ENCODE data around the gene SMIM1. TPM values are rescaled to one million over a fixed set of nuclear protein-coding genes. Genes with fewer than 3 reads are reported as not detected.
A peak's percentile ranks its signal among the peaks of the same experiment; 100 is the strongest.

Gene SMIM1
- total RNA-seq, 1 donor from 2014 or later = not detected

DNA sequence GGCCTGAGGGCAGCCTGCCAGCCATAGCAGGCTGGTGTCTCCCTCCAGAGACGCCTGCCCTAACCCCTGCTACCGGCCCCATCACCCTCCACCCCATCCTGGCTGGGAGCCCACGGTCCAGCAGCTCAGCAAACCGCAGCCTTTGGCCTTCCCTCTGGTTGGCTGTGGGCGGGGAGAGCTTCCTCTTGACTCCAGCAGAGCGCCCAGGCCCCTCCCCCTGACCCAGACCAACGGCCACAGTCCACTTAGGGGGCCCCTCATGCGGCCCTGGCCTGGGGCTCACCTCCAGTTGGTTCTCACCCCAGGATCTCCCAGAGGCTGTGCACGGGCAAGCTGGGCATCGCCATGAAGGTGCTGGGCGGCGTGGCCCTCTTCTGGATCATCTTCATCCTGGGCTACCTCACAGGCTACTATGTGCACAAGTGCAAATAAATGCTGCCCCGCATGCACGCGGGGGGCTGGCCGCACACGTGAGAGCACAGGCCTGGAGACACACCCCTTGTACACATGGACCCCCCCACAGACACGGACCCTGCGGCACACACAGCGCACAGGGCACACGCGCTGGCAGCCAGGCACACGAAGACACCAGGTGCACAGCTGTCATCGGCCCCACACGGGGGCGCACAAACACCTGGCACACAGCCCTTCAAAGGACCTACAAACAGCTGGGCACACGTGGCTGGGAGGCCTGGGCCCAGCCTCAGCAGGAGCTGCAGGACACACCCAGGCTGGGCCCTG lies 3.1 kb downstream of the SMIM1 start:
- DNase-seq (ENCODE audit: low read depth) = peak; percentile 37
- TF ChIP-seq, protein P1, sequence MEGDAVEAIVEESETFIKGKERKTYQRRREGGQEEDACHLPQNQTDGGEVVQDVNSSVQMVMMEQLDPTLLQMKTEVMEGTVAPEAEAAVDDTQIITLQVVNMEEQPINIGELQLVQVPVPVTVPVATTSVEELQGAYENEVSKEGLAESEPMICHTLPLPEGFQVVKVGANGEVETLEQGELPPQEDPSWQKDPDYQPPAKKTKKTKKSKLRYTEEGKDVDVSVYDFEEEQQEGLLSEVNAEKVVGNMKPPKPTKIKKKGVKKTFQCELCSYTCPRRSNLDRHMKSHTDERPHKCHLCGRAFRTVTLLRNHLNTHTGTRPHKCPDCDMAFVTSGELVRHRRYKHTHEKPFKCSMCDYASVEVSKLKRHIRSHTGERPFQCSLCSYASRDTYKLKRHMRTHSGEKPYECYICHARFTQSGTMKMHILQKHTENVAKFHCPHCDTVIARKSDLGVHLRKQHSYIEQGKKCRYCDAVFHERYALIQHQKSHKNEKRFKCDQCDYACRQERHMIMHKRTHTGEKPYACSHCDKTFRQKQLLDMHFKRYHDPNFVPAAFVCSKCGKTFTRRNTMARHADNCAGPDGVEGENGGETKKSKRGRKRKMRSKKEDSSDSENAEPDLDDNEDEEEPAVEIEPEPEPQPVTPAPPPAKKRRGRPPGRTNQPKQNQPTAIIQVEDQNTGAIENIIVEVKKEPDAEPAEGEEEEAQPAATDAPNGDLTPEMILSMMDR (IDR thresholded peaks at IDR 0.05; ENCODE audit: insufficient read depth, low read length, poor library complexity, severe bottlenecking) = peak; percentile 54

GRCh38 chr1:3776231-3776961 lies 3.8 kb downstream of the SMIM1 start:
- TF ChIP-seq, protein P1 (IDR thresholded peaks at IDR 0.05; ENCODE audit: insufficient read depth, low read length, poor library complexity, severe bottlenecking) = no peak
- DNase-seq (ENCODE audit: low read depth) = no peak
- peaks cover 1% of the 10 kb centered on the region for H3K36me3 ChIP-seq (ENCODE audit: control insufficient read depth, insufficient read depth, low read length)
- H3K4me3 ChIP-seq (ENCODE audit: low read depth, low read length) = no peak overlapping the region
- peaks cover under 1% of the 10 kb centered on the region for H3K27me3 ChIP-seq (ENCODE audit: control insufficient read depth, insufficient read depth, low read length)

More for the DNA sequence above, 3.1 kb downstream of the SMIM1 start:
- H3K27me3 ChIP-seq (ENCODE audit: control insufficient read depth, insufficient read depth, low read length) = peaks cover 5% of the 10 kb centered on the region
- no peak overlapping the region for H3K4me3 ChIP-seq (ENCODE audit: low read depth, low read length)
- H3K36me3 ChIP-seq (ENCODE audit: control insufficient read depth, insufficient read depth, low read length) = peaks cover 1% of the 10 kb centered on the region

DNA sequence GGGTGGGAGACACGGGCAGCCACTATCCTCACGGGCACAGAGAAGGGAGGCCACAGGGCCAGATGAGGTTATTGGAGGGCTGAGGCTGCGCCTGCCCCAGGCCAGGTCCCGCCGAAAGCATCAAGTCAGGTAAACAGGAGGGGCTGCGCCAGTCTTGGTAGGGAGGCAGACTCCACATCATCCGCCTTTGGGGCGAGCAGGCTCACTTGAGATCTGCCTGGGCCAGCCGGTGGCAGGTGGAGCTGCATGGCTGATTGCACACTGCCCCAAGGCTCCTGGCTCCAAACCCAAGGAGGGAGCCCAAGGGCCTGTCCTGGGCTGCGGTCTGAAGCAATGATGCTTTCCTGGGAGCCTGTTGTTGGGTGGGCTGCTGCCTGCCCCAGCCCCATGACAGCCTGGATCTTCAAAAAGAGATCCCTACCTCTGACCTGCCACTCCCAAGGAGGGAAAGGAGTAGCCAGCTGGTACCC lies 4.6 kb downstream of the SMIM1 start:
- H3K4me3 ChIP-seq (ENCODE audit: low read depth, low read length) = no peak overlapping the region
- no peak for DNase-seq (ENCODE audit: low read depth)
- TF ChIP-seq, protein P1 (IDR thresholded peaks at IDR 0.05; ENCODE audit: insufficient read depth, low read length, poor library complexity, severe bottlenecking) = no peak
- H3K36me3 ChIP-seq (ENCODE audit: control insufficient read depth, insufficient read depth, low read length) = peaks cover 1% of the 10 kb centered on the region
- H3K27me3 ChIP-seq (ENCODE audit: control insufficient read depth, insufficient read depth, low read length) = no peaks in the 10 kb centered on the region

DNA sequence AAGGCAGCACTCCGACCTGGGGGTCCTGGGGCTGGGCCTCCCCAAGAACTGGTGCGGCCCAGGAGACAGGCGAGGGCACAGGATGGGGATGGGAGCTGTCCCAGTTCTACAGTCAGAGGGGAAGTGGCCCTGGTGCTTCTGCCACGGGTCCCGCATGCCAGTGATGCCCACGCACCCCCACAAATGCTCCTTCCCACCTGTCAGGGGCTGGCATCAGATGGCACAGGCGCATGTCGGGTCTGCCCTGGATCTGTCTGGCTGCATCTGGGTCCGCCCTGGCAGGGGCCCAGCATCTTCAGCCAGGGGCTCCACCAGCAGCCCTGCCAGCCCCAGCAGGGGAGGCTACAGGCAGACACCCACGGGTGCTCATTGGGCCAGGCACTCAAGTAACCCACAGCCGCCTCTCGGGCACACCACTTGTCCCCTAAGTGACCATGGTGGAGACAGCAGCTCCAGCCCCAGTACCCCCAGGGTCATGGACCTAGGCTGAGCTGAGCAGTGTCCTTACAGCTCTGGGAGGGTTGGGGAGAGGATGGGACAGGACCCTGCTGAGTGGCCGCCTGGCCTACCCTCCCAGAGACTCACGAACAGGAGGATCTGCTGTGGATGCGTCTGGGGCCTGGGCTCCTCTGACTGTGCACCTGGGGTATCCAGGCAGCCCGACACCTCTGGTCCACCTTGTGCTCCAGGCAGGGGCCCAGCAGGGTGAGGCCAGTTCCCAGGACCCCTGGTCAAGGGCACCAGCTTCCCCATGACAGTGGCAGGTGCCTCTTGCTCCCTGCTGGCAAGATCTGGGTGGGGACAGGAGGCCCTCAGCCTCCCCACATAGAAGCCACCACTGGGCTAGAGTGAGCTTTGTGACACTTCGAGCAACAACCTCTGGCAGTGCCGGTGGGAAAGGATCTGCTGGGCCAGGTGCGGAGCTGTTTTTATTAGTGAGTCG lies 5.4 kb downstream of the SMIM1 start:
- no peak overlapping the region for H3K4me3 ChIP-seq (ENCODE audit: low read depth, low read length)
- no peak for DNase-seq (ENCODE audit: low read depth)
- no peaks in the 10 kb centered on the region for H3K27me3 ChIP-seq (ENCODE audit: control insufficient read depth, insufficient read depth, low read length)
- TF ChIP-seq, protein P1 (IDR thresholded peaks at IDR 0.05; ENCODE audit: insufficient read depth, low read length, poor library complexity, severe bottlenecking) = no peak
- H3K36me3 ChIP-seq (ENCODE audit: control insufficient read depth, insufficient read depth, low read length) = peaks cover 3% of the 10 kb centered on the region

- H3K27me3 ChIP-seq (ENCODE audit: control insufficient read depth, insufficient read depth, low read length) = no peaks in the 10 kb centered on the region
- TF ChIP-seq, protein P1 (IDR thresholded peaks at IDR 0.05; ENCODE audit: insufficient read depth, low read length, poor library complexity, severe bottlenecking) = no peak
- peaks cover 3% of the 10 kb centered on the region for H3K36me3 ChIP-seq (ENCODE audit: control insufficient read depth, insufficient read depth, low read length)
- no peak overlapping the region for H3K4me3 ChIP-seq (ENCODE audit: low read depth, low read length)
- DNase-seq (ENCODE audit: low read depth) = no peak
These were observed 6.2 kb downstream of the SMIM1 start for GRCh38 chr1:3778590-3779264.
